Erythroblast (primary cell): ENCODE measurements around the gene CYP24A1.
A peak's percentile ranks its signal among the peaks of the same experiment; 100 is the strongest.

Experiments
- DNase-seq, 2 experiments: peaks; one replicate each; lab custom pipeline; 2025; lab: John Stamatoyannopoulos, UW
- GATA1 ChIP-seq: IDR thresholded peaks from 2 replicates; pipeline ENCODE4 v1.6.1; 2011; ENCODE audit warnings: low read depth, mild to moderate bottlenecking, control low read depth, low read length, moderate library complexity
- POLR2A ChIP-seq: IDR thresholded peaks from 2 replicates; pipeline ENCODE4 v1.6.1; 2011; ENCODE audit warnings: mild to moderate bottlenecking, low read length

The CYP24A1 gene

DNA sequence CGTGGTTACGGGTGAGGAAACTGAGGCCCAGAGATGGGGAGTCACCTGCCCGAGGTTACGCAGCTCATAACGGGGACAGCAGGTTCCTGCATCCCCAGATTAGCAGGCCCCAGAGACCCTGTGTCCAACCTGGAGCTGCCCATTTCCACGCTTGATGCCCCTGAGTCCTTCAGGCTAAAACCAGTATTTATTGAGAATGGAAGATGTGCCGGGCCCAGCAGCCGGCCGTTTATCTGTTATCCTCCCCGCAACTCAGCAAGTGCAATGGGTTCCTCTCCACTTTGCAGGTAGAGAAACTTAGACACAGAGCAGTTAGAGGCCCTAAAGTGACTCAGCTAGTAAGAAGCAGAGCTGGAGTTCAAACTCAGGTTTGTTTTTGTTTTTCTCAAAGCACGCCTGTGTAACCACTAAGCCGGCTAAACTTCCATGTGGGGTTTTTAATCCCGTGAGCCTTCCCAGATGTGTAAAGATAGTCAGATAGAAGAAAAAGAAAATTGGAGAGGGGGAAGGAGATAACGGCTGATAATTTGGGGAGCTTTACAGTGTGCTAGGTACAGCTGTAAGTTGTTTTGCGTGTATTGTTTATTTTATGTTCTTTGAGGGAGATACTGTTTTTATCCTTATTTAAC is 34.9 kb upstream of the CYP24A1 start:
- peak; percentile 65 to 75 for DNase-seq
- TF ChIP-seq GATA1 (no peak), POLR2A (no peak)

DNA sequence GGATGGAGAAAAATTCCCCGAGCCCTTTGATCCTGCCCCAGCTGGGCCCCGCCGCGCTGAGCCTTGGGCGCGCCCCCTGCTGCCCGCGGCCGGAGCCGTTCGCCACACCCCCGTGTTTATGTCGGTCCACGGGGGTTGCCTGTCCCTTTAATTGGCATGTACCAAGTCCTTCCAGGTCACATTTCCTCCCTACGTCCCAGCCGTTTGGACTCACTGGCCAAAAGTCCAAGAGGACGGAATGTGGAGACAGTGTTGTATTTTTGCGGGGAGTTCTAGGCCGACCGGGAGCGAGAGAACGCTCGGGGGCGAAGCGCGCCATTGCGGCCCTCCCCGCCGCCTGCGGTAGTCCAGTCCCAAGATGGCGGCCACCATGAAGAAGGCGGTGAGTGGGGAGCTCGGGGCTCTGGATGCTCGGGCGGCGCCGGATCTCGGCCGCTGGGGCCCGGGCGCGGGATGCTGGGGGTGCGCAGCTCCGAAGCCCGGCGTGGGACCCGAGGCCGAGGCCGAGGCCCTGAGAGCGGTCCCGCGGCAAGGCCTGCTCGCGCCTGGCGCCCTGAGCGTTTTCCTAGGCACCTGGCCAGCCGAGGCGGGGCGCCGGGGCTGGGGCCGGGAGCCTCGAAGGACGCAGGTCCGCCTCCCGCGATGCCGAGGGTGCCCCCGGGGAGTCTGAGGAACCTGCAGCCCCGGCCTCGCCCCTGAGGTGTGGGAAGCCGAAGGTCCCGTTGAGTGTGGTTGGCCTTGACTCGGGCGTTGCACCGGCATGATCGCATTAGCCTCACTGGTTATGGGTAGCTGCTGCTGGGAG is 34.2 kb upstream of the CYP24A1 start, which contains the start of gene PFDN4:
Gene PFDN4, plus strand, starts transcription at position 345 of the 805 bp plus-strand sequence. Its CDS starts 14 bp downstream, at position 359.
- TF ChIP-seq POLR2A (peak; percentile 63), GATA1 (no peak)
- peak; percentile 88 to 94 for DNase-seq

DNA sequence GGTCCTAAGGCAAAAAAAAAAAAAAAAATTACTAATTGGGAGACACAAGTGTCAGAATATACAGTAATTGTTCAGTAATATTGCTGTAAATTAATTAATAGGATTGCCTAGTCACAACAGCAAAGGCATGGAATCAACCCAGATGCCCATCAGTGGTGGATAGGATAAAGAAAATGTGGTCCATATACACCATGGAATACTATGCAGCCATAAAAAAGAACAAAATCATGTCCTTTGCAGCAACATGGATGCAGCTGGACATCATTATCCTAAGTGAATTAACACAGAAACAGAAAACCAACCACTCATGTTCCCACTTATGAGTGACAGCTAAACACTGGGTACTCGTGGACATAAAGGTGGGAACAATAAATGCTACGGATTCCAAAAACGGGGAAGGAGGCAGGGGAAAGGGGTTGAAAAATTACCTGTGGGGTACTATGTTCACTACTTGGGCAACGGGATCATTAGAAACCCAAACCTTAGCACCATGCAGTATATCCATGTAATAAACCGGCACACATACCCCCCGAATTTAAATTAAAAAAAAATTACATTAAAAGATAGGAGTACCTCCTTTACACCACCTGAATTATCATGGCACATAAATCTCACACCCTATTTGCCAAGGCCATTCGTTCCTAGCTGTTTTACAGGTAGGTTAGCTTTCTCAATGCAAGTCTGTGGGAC is 33.4 kb upstream of the CYP24A1 start:
- peak in 1 of 2 experiments; percentile 38 for DNase-seq
- TF ChIP-seq POLR2A (no peak), GATA1 (no peak)

DNA sequence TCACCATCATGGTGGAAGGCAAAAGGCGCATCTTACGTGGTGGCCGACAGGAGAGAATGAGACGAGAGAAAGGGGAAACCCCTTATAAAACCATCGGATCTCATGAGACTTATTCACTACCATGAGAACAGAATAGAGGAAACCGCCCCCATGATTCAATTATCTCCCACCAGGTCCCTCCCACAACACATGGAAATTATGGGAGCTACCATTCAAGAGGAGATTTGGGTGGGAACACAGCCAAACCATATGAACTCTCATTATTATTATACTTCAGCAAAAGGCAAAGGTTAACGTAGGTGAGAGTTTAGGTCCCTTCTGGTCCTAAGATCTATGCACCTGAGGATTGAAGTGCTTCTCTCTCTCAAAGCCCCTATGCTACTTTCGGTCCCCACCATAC is 31.7 kb upstream of the CYP24A1 start:
- no peak for DNase-seq

DNA sequence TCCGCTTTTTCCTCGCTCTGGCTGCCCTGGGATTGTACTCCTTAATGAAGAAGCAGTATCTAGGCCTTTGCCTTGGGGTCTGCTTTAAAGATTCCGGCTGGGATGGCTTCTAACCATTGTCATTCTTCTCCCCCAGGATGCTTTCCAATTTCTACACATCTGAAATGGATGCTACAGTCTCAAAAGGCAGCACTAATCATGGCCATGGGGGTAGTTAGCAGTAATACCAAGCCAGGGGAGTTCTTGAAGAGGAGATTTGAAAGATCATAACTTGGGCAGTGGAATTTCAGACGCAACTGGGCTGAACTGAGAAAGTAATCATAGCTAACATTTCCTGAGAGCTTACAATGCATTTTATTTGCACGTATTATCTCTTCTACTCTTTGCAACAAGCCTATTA is 30.7 kb upstream of the CYP24A1 start:
- TF ChIP-seq POLR2A (no peak), GATA1 (no peak)
- DNase-seq: no peak

More for the DNA sequence above, 31.7 kb upstream of the CYP24A1 start:
- no peak for TF ChIP-seq POLR2A

DNA sequence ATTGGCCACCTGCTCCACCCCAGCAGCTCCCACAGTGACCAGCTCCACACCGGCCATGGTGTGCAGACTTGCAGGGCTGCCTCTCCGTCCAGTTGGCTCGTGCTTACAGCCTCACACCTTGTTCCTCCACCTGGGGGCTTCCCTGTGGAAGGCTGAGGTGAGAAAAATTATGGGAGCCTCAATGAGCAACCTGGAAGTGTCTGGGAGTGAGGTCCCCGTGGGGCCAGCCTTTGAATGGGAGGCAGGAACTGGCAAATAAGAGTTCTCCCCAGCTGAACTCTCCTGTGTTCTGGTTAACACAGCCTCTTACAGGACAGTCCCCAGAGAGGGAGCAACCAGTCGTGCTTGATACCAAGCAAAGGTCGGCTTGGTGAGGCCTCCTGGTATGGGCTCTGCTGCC is 30.3 kb upstream of the CYP24A1 start:
- TF ChIP-seq GATA1 (no peak), POLR2A (no peak)
- DNase-seq: no peak

DNA sequence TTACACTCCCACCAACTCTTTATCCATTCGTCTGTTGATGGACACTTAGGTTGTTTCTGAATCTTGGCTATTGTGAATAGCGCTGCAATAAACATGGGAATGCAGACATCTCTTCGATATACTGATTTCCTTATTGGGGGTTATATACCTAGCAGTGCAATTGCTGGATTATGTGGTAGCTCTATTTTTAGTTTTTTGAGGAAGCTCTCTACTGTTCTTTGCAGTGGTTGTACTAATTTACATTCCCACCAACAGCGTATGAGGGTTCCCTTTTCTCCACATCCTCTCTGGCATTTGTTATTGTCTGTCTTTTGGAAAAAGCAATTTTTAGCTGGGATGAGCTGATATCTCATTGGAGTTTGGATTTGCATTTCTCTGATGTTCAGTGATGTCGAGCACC is 29.5 kb upstream of the CYP24A1 start:
- no peak for TF ChIP-seq GATA1
- TF ChIP-seq POLR2A: no peak
- no peak for DNase-seq

DNA sequence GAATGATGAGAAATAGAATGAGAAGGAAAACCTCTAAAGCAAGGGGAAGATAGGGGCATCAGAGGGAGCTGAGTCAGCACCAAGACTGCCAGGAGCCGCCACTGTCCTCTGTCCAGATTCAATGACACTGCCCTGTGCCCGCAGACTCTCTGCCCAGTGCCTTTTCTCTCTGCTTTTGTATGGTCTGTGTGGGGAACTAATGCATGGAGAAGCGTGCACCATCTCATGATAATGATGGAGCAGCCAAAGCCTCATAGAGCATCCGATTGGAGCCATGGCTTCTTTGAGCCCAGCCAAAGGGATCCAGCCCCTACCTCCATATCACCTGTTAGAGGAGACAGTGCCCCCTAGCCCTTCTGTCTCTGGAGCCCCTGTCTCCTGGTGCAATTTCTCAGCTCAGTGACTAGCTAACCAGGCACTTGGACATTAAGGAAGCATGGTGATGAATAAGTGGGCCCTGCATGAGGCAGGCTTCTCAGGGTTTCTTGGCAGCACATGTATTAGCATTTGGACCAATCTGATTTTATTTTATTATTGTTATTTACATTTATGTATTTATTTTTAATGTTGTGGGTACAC is 27.6 kb upstream of the CYP24A1 start:
- TF ChIP-seq GATA1 (no peak), POLR2A (no peak)
- DNase-seq: no peak

DNA sequence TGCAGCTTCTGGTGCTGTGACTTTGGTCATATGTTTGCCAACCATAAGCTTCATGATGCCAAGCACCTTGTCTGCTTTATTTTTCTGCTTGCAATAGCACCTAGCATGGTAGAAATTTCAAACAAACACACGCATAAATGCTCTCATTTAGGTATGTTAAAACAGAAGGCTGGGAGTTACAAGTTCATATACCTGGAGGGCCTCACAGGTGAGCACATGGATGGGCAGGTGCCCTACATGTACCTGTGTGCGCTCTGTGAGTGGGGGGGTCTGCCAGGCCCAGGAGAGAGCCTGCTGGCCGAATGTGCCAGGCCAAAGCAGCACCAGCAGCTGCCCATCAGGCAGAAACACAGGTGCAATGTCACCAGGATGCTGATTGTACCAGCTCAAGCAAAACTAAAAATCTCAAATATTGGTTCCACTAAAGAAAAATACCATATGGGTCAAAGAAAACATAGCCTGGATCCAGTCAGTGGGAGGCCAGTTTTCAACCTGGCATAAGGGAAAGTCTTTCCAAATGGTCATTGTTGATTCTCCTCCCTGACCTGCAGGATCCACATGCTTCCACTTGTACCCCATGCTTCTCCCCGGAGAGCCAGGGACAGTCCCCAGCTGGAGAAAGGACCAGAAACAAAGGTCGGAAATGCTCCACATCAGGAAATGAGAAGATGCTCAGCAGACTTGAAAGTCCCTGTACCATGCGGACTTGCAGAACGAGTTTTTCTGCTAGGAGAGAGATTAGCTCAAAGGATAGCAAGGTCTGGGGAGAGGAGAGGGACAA is 26.9 kb upstream of the CYP24A1 start:
- no peak for TF ChIP-seq GATA1
- no peak for TF ChIP-seq POLR2A
- no peak for DNase-seq

DNA sequence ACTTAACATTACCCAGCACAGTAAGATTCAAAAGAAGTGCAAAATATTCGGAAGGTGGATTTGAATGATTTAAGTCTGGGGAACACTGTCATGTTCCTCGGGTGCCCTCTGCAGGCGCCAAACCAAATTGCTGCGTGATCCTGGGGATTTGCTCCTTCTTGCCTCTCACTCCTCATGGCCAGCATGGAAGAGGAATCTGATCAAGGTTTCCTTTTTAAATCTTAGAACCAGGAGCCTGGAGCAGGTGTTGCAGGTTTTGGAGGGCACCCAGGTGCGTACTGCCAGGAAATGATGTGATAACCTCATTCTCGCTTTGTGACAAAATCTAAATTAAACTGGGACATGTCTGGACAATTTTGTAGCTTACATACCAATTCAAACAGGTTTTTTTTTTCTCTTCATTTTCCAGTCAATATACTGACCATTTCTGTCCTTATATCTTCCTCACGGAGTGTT is 26.0 kb upstream of the CYP24A1 start:
- DNase-seq: peak; percentile 70 to 83
- no peak for TF ChIP-seq GATA1
- no peak for TF ChIP-seq POLR2A

DNA sequence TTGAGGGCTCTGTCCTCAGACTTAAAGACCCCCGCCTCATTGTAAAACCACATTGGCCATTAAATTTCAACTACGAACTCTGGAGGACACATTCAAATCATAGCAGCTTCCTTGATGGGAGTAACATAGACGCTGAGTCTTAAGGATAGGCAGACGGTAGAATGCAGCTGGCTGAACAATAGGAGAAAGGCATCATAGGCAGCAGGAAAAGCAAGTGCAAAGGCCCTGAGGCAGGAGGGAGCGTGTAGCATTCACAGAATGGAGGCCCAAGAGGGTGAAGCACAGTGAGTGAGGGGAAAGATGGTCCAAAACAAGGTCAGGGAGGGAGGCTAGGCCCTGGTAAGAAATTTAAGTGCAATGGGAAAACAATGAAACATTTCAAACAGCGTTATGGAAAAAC is 25.5 kb upstream of the CYP24A1 start:
- DNase-seq: no peak
- TF ChIP-seq POLR2A (no peak), GATA1 (no peak)

DNA sequence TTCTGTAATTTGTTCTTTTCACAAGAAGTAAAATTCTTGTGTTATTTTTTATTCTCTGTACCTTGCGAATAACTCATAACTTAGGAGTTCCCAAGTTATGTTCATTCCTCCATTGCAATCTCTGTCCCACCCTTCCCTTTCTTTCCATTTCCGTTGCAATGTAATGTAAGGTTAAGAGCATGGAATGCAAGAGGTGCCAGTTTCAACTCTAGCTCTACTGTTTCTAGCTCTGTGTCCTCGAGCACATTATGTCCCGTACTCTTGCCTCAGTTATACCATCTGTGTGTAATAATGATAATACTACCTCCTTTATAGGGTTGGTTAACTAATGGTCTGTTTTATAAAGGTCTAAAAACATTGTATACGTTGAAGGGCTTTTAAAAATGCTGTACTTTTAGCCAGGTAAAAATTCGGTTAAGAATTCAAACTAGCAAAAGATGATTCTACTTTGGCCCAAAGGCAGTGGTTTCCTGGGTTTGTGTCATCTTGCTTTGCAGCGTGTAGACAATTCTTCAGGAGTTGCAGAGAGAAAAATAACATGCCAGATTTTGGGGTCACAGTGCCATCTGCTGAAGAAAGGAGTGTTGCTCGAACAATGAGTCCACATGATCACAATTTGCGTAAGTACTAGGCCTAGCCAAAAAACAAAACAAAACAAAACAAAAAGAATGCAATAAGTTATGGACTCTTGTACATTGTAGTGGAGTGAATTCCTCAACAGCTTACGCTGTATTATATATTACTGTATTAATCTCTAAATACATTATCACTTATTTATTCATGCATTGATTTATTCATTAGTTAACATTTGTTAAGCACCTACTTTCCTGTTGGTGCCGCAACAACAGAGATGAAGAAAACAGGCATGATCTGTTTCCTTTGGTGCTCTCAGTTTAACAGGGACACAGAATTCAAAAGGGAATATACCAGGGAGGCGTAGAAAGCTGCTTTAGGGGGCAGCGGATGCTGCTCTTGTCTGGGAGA is 24.1 kb upstream of the CYP24A1 start:
- DNase-seq: peak; percentile 22 to 30
- no peak for TF ChIP-seq GATA1
- TF ChIP-seq POLR2A: no peak
